ENCODE data around the gene CNR2. TPM values are rescaled to one million over a fixed set of nuclear protein-coding genes. Genes with fewer than 3 reads are reported as not detected.

CNR2 gene
- polyA plus RNA-seq, 1 of the 3 experiments (the other 2 are of a cell fraction): not detected

- H4K20me1 ChIP-seq (ENCODE audit: insufficient read depth): no peaks in the 10 kb centered on the region
- CTCF ChIA-PET: interaction anchor here (1.1 to 3.8 kb wide), 4 partner anchors 11 to 133 kb away, joined by 3 to 17 read pairs (median 10); no protein-coding TSS in a partner anchor
- H3K4me3 ChIP-seq (ENCODE audit: low read depth in 2 of 2, low read length in 1 of 2): no peak overlapping the region
- H3F3A ChIP-seq (replicated peaks; ENCODE audit: insufficient read depth): no peaks in the 10 kb centered on the region
- peaks cover 0 to 16% of the 10 kb centered on the region in 2 experiments; a peak in 1 of 4 replicates for H3K4me1 ChIP-seq (ENCODE audit: control insufficient read depth in 1 of 2, insufficient read depth in 2 of 2, low read depth in 1 of 2, low read length in 1 of 2)
- no peak for DNase-seq
- H3K27me3 ChIP-seq (ENCODE audit: insufficient read depth): peaks cover 23% of the 10 kb centered on the region; the same call in 1 of the 2 replicates
- POLR2A ChIA-PET: interaction anchor here (1.1 to 1.3 kb wide), 2 partner anchors 56 to 80 kb away, joined by 3 to 6 read pairs; partner anchors contain the start of gene HMGCL
- H3K79me2 ChIP-seq (ENCODE audit: insufficient read depth): no peaks in the 10 kb centered on the region
- no peak overlapping the region for H3K9ac ChIP-seq
- H3K27ac ChIP-seq (ENCODE audit: low read depth in 2 of 2, low read length in 1 of 2): peak overlapping the region in 1 of 2 experiments; percentile 39; a peak in 2 of 4 replicates
- H2AFZ ChIP-seq (ENCODE audit: low read depth): no peak overlapping the region
- 79% methylated on average over 10 of the region's 10 CpGs for WGBS (ENCODE audit: low lambda C conversion rate)
- no peaks in the 10 kb centered on the region for H3K9me3 ChIP-seq
- no peaks in the 10 kb centered on the region for H3K36me3 ChIP-seq (replicated peaks in 1 of 2; ENCODE audit: control insufficient read depth in 1 of 2, insufficient read depth in 2 of 2, low read length in 1 of 2)
- no peaks in the 10 kb centered on the region for H3K9me2 ChIP-seq
- no peak overlapping the region for H3K4me2 ChIP-seq
- TF ChIP-seq TCF12 (IDR thresholded peaks at IDR 0.05): no peak
- no peak for TF ChIP-seq GABPA (IDR thresholded peaks at IDR 0.05; ENCODE audit: low read depth)
- TF ChIP-seq REST (IDR thresholded peaks at IDR 0.05; ENCODE audit: low read depth, low read length): no peak
Observed at GRCh38 chr1:23904748-23905357, 8.3 kb downstream of the CNR2 start.

DNA sequence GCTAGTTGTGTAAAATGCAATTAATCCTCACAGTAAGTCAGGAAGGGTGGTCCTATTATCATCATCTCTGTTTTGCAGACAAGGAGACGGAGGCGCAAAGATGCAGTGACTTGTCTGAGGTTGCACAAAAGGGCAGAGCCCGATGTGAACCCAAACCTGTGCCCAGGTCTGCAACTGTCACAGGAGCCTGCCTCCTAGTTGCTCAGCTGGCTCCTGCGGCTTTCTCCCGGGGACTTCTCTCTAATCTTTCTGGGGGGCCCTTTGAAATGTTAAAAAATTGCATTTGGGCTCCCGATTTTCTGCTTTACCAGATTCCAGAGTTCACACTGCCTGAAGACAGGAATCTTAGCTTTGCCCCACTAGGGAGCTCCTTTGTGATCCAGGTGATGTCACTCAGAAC lies 9.4 kb downstream of the CNR2 start:
- H3K27me3 ChIP-seq (ENCODE audit: insufficient read depth): peaks cover 23% of the 10 kb centered on the region; the same call in 1 of the 2 replicates
- ChIA-PET POLR2A (interaction anchor here (1.0 kb wide), 1 partner anchor 126 kb away, joined by 3 read pairs; the partner anchor contains the start of gene PITHD1), CTCF (interaction anchor here (0.9 to 3.8 kb wide), 4 partner anchors 12 to 132 kb away, joined by 3 to 16 read pairs (median 4); no protein-coding TSS in a partner anchor)
- no peak overlapping the region for H3K27ac ChIP-seq (ENCODE audit: low read depth in 2 of 2, low read length in 1 of 2)
- no peak overlapping the region for H3K4me3 ChIP-seq (ENCODE audit: low read depth in 2 of 2, low read length in 1 of 2)
- H3K9me3 ChIP-seq: no peaks in the 10 kb centered on the region
- no peaks in the 10 kb centered on the region for H3F3A ChIP-seq (replicated peaks; ENCODE audit: insufficient read depth)
- no peak overlapping the region for H3K4me2 ChIP-seq
- no peak for DNase-seq
- no peak overlapping the region for H2AFZ ChIP-seq (ENCODE audit: low read depth)
- WGBS (ENCODE audit: low lambda C conversion rate): 100% methylated on average over 6 of the region's 6 CpGs
- H4K20me1 ChIP-seq (ENCODE audit: insufficient read depth): no peaks in the 10 kb centered on the region
- H3K4me1 ChIP-seq (ENCODE audit: control insufficient read depth in 1 of 2, insufficient read depth in 2 of 2, low read depth in 1 of 2, low read length in 1 of 2): peaks cover 0 to 16% of the 10 kb centered on the region in 2 experiments; a peak in 1 of 4 replicates
- no peak overlapping the region for H3K9ac ChIP-seq
- H3K36me3 ChIP-seq (replicated peaks in 1 of 2; ENCODE audit: control insufficient read depth in 1 of 2, insufficient read depth in 2 of 2, low read length in 1 of 2): no peaks in the 10 kb centered on the region
- H3K79me2 ChIP-seq (ENCODE audit: insufficient read depth): no peaks in the 10 kb centered on the region
- no peaks in the 10 kb centered on the region for H3K9me2 ChIP-seq
- TF ChIP-seq FOXJ3 (CRISPR knock-in tag; IDR thresholded peaks at IDR 0.05) (no peak), GATA2 (CRISPR knock-in tag; IDR thresholded peaks at IDR 0.05) (no peak), CHD2 (IDR thresholded peaks at IDR 0.05; ENCODE audit: low read length, partially characterized antibody) (no peak), TAF1 (IDR thresholded peaks at IDR 0.05; ENCODE audit: borderline replicate concordance, low read depth, low read length) (no peak), PBX3 (IDR thresholded peaks at IDR 0.05) (no peak), JUND (IDR thresholded peaks at IDR 0.05) (no peak), EP300 (IDR thresholded peaks at IDR 0.05; ENCODE audit: borderline replicate concordance in 1 of 2, low read depth in 1 of 2, low read length in 1 of 2) (no peak), MXI1 (IDR thresholded peaks at IDR 0.05; ENCODE audit: low read depth, low read length) (no peak), REST (IDR thresholded peaks at IDR 0.05; ENCODE audit: low read depth, low read length) (no peak), RFX5 (IDR thresholded peaks at IDR 0.05; ENCODE audit: low read length) (no peak), NRF1 (IDR thresholded peaks at IDR 0.05; ENCODE audit: low read depth, low read length) (no peak), FOSL2 (IDR thresholded peaks at IDR 0.05; ENCODE audit: borderline replicate concordance, low read depth) (no peak)
- TF ChIP-seq, protein P1, sequence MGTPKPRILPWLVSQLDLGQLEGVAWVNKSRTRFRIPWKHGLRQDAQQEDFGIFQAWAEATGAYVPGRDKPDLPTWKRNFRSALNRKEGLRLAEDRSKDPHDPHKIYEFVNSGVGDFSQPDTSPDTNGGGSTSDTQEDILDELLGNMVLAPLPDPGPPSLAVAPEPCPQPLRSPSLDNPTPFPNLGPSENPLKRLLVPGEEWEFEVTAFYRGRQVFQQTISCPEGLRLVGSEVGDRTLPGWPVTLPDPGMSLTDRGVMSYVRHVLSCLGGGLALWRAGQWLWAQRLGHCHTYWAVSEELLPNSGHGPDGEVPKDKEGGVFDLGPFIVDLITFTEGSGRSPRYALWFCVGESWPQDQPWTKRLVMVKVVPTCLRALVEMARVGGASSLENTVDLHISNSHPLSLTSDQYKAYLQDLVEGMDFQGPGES (IDR thresholded peaks at IDR 0.05; ENCODE audit: low read depth, low read length): no peak
